SHP77 (cell line): Measurements from ENCODE around the gene CCDC150.
"Not testable (repeated sequence)": the region's sequence is repeated elsewhere in the genome, so short reads cannot be mapped to it uniquely, and the experiment has no call there.

Experiments used
- DNase-seq, 2 experiments: peaks; one replicate each; lab custom pipeline; 2025; lab: John Stamatoyannopoulos, UW

Gene CCDC150

DNA sequence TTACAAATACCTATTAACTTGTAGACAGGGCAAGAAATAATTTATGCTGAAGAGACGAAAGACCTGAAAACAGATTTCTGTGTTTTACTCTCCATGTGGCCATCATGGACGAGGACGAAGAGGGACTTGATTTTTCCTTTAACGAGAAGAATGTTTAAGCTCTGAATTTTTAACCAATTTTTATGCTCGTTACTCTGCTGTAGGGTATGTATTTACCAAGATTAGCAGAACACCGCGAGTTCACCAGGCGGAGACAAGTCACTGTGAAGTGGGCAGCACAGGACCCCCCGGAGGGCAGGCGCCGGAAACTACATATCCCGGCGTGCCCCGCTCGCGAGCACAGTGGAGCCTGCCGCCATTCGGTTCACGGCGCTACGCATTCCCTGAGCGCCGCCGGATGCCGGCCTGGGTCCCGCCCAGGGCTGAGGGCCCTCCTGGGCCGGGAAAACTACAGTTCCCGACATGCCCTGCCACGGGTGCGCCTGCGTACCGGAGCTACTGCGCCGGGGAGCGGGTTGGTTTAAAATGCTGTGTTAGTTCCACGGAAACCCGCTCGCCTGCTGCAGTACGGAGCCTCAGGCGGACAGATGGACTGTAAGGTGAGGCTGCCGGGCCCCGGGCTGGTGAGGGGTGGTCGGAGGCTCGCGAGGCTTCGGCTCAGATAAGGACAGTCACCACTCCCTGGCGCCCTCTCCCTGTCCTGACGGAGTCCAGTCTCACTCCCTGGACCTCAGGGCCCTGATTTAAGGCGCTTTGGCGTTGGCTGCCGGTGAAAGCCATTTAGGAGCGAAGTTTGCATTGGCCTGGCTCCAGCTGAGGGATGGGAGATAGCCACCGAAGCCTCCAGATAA is at the start of gene CCDC150:
TSS of gene CCDC150 (plus strand) at position 536 of the 851 bp plus-strand sequence. CDS start at position 588, 52 bp downstream.
- DNase-seq, result peak; percentile 92 to 96

DNA sequence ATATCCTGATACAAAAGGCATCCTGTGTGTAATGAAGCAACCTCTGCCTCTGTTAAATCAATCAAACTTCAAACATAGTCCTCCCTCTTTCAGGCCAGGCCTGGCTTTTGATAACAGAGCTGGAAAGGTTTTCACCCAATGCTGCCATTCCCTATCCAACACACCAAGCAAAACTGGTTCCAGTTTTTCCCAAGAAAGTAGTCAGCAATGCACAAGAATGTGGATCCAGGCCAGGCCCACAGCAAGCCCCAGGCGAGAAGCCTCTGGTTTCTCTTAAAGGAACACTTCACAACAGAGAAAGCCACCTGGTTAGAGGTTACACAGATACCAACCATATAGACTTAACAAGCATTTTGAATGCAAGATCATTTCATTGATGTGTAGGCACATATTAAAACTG is 49.2 kb upstream of the CCDC150 start:
- no peak for DNase-seq

DNA sequence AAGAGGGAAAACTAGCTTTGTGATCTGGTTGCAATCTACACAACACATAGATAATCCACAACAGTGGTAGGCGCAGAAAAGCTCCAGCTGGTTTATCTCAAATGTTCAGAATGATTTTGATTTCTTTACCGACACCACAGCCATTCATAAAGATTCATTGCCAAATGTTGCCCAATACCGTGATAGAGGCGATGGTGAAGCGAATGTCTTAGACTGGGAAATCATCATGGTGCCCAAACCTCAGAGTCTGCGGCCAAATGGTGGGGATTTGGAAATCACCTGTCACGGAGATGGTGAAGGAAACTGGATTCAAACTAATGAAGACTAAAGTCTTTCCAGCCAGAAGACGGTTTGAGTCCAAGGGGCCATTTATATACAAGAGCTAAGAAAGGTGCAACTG is 48.5 kb upstream of the CCDC150 start:
- no peak for DNase-seq

DNA sequence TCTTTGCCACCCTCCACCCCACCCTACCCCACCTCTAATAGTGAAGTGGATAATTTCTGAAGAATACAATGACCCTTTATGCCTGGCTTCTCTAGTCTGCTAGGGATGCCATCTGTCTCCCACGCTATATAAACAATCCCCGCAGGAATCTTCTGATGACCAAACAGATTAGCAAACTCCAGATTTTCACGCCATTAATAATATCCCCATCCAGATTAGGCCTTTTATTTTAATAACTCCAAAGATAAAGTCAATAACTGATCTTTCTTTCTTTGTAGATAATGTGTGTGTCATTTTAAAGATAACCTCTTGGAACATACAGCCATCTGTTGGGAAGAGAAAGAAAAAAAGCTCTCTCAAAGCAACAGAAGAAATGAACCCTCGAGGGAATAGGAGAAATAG is 47.9 kb upstream of the CCDC150 start:
- DNase-seq, result no peak

DNA sequence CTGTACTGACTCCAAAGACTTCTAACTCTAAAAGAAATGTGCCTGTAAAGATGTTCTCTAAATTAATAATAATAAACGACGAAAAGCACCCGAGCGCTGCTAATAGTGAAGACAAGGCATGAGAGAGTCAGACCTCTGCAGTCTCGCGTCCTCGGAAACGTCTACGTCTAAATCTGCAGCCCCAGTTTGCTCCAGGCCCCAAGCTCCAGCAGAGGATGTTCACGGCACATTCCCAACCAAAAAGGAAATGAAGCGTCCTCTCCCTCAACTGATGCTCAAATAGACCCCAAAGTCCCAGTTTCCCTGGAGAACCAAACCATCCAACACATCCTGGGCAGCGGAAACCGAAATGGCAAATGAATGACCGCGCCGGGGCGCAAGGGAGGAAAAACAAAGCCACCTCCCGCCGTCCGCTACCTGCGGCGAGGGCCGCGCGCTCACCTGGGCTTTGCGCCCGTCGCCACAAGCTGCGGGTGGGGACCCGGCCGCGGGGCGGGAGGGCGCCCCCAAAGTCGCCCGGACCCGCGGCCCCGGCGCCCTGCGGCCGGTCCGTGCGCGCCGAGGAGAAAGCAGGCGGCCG is 47.1 kb upstream of the CCDC150 start:
- DNase-seq, result peak; percentile 40 to 75

DNA sequence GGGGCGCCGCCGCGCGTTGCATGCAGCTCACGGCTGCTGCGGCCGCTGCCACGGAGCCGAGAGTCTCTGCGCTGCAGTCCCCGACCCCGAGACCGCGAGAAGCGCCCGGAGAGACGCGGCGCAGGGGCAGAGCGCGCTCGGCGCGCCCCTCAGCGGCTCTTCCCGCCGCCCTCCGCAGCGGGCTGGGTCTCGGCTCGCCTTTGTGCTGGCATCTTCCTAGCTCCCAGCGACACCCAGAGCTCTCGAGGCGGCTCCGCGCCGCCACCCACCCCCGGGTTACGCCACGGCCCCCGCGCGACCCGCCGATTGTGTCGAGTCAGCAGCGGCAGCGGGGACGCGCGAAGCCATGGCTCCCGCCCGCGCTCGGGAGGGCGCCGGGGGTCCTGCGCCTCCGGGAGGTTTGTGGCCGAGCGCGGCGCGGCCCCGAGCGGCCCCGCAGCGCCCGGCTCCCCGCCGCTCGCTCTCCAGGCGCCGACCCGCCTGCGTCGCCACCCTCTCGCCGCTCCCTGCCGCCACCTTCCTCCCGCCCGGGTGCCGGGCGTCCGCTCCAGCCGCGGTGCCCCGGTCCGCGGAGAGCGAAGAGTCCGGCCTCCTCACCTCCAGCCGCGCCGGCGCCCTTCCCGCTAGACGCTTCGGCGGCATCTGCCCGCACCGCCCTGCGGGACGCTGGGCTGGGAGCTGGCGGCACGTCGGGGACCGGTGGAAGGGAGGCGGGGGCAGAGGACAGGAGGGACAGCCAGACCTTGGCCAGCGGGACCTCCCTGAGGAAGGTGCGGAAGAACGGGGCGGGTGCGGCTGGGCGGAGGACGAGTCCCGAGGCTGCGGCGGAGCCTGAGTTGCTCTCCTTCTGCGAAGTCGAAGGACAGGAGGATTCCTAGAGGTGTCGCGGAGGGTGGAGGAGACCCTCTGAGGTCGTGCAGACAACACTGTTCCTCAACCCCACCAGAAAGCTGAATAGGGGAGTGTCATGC is 46.3 kb upstream of the CCDC150 start, which contains the start of gene HECW2:
TSS of gene HECW2 (minus strand) at position 644 of the 971 bp plus-strand sequence.
- peak; percentile 54 to 75 for DNase-seq

DNA sequence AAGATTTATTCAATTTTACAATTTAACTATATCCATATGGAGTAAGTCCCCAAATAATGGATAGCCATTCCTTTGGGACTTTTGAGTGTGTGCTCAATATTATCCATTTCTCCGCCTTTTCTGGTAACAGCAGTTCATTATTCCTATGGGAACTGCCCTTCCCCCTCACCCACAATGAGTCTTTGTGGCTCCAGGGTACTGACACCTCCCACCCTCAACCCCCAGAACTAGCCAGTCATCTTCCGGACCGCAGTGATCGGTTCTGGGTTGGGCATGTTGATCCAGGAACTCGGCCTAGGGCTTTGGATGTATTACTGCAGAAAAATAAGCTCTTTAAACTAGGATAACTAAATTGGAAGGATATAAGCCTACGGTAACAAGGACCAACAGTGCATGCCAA is 45.4 kb upstream of the CCDC150 start:
- DNase-seq, result no peak

DNA sequence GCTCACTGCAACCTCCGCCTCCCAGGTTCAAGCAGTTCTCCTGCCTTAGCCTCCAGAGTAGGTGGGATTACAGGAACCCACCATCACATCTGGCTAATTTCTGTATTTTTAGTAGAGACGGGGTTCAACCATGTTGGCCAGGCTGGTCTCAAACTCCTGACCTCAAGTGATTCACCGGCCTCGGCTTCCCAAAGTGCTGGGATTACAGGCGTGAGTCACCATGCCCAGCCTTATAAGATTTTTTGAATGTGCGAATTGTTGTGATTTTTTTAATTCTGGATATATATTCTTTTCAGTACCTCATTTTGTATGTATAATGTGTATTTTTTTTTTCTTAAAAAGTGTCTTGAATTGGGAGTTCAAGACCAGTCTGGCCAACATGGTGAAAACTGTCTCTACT is 42.0 kb upstream of the CCDC150 start:
- DNase-seq, result no peak

DNA sequence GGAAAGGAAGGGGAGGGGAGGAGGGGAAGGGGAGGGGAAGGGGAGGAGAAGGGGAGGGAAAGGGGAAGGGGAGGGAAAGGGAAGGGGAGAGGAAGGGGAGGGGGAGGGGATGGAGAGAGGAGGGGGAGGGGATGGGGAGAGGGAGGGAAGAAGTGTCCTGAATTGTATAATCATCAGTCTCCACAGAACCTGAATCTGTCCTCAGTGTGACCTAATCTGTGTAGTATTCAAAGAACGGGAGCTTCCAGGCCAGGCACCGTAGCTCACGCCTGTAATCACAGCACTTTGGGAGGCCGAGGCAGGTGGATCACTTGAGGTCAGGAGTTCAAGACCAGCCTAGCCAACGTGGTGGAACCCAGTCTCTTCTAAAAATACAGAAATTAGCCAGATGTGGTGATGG is 41.1 kb upstream of the CCDC150 start:
- DNase-seq, result no peak

DNA sequence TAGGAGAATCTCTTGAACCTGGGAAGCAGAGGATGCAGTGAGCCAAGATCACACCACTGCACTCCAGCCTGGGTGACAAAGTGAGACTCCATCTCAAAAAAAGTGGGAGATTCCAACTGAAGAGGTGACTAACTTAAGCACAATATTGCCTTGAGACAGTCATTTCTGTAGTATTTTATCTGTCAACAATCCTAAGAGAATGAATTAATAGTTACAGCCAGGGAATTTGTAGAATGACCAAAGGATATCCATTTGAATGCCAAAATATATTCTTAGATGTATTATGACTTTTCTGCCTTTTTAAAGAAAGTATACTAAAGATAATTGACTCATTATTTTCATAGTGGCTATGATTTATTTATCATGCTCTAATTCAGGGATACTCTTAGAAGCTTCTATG is 40.7 kb upstream of the CCDC150 start:
- DNase-seq, result no peak

DNA sequence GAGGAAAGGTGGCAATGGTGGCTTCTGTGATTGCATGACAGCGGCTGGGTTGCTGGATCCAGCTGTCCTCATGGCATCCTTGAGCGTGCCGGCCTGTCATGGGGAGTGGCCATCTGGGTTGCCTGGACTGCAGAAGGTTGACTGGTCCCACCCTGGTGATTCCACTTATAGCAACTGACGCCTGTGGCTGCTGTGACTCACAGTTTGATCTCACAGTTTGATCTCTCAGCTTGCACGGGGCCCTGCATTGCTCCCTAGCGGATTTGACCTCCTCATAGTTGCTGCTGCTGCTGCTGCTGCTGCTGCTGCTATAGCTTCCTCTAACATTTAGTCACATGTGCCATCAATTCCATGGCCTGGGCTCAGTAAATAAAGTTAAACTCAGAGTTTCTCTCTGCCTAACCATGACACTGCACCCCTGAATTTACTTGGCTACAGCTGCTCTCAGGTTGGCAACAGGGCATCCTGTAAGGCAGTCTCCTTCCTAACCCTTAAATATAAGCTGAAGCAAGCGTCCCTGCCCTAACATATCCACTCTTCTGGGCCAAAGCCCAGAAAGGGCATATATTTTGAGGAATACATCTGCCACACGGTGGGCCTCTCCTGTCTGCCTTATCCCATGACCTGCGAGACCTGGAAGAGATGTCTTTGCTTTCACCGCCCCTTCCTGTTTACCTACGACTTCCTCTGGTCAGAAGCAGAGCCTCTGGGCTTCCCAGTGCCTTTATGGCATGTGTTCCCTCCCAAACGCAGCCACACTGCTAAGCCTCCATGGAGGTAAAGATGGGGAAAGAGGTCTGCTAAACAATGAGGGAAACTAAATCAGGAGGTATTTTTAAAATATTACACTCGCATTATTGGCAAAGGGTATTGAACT is 37.8 kb upstream of the CCDC150 start:
- DNase-seq, result peak; percentile 71 to 90

DNA sequence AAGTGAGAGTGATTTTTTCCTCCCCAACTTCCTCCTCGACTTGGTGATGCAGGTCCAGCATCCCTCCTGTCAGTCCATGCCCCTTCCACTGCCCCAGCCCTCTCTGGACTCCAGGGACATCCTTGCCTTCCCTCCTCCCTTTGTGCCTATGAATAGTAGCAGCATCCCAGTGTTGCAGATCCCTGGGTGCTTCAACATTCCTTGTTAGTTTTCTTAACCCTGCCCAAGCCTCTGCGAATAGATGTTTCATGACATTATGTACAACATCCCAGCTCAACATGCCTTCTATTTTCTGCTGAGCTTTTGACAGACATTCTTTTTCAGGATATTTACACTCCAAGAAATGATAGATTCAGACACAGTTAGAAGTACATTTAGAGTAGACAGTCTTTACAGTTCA is 35.3 kb upstream of the CCDC150 start:
- DNase-seq, result no peak

DNA sequence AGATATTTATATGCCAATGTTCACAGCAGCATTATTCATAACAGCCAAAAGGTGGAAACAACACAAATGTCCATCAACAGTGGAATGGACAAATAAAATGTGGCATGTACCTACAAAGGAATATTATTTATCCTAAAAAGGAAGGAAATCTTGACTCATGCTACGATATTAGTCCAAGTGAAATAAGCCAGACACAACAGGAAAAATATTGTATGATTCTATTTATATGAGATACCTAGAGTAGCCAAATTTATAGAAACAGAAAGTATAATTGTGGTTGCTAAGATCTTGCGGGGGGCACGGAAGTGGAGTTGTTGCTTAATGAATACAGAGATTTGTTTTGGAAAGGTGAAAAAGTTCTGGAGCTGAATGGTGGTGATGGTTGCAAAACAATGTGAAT is 33.0 kb upstream of the CCDC150 start:
- DNase-seq, result no peak

DNA sequence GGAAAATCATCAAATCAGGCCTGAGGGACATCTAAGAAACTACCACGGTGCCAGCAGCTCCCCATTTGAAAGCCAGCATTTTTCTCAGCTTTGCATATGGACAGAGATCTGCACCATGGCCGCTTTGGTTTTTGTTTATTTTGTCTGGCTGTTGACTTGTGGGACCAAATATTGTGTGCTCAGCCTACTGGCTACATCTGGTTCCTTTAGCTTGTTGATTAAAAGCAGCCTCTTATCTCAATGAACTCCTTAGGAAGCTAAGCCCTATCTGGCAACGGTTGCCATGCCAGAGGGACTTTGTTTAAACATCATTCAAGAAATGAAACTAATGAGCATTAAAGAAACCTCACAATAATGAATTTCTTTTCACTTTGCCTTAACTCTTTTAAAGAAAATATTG is 32.4 kb upstream of the CCDC150 start:
- DNase-seq, result no peak

DNA sequence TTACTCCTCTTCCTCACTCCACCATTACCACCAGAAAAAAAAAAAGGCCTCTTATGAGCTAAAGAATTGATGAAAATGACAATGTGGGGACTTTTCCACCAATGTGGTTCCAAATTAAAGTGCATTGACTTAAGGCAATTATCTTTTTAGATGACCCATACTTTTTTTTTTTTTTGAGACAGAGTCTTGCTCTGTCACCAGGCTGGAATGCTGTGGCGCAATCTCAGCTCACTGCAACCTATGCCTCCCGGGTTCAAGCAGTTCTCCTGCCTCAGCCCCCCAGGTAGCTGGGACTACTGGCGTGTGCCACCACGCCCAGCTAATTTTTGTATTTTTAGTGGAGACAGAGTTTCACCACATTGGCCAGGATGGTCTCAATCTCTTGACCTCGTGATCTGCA is 31.6 kb upstream of the CCDC150 start:
- not testable (repeated sequence) for DNase-seq

DNA sequence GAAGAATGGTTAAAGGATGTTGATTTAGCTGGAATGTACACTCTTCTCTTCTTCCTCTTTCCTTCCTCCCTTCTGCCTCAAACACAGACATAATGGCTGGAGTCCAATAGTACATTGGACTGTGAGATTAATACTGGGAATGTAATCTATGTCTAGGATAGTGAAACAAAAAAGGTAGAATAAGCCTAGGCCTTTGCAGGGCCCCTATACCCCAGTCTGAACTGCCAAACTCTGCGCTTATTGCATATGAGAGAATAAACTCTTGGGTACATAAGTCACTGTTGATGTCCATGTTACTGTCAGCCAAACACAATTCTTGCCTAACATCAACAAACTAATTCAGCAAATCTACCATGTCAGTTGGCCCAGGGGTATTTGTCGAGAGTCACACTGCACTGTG is 29.7 kb upstream of the CCDC150 start:
- DNase-seq, result no peak

DNA sequence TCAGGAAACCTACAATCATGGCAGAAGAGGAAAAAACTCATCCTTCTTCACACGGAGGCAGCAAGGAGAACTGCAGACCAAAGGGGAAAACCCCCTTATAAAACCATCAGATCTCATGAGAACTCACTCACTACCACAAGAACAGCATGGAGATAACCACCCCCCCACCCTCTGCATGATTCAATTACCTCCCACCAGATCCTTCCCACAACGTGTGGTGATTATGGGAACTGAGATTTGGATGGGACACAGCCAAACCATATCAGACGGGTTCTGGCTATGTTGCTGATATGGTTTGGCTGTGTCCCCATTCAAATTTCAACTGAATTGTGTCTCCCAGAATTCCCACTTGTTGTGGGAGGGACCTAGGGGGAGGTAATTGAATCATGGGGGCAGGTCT is 28.7 kb upstream of the CCDC150 start:
- no peak for DNase-seq

DNA sequence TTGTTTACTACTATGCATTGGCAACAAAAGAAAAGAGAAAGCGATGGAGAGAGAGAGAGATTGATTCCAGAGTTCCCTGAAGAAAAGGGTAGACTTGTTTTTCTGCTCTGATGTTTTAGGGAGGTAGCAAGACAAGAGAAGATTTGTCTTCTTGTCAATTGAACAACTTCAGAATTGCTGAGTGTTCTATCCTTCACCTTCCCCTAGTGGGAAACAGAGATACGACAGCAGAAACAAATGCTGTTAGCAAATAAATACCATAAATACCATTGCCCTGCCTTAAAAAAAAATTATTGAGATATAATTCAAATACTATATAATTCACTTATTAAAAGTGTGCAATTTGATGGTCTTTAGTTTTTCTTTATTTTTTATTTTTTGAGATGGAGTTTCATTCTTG is 26.2 kb upstream of the CCDC150 start:
- DNase-seq, result no peak

DNA sequence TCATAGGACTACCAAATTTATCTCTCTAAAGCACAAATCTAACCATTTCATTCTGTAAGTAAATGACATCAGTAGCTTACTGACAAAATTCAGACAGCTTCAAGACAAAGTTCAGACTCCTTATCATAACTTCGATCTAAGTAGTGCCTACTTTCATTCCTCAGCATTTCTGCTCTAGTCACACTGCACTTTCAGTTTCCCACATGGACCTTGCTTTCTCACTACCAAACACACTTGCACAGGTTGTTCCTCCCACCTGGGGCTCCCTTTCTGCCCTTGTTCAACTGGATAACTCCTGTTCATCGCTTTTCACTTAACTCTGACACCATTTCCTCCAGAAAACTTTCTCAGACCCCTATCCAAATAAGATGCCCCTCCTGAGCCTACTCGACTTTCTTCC is 22.1 kb upstream of the CCDC150 start:
- no peak for DNase-seq

DNA sequence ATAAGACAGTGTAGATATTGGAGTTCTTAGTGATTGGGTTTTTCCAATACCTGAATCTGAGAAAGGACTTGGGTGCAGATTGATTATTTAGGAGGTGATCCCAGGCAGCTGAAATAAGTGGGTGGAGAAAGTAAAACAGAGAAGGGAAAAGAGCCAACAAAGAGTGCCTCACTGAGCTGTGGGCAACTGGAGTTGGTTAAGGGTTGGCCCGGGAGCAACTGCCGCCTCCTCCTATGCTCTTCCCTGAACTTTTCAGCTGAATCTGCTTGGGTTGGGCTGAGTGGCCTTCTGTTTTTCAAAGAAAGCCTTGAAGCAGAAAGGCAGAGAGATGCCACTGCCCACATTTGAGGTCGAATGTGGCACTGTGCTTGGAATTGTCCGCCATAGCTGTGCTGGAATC is 20.9 kb upstream of the CCDC150 start:
- no peak for DNase-seq

DNA sequence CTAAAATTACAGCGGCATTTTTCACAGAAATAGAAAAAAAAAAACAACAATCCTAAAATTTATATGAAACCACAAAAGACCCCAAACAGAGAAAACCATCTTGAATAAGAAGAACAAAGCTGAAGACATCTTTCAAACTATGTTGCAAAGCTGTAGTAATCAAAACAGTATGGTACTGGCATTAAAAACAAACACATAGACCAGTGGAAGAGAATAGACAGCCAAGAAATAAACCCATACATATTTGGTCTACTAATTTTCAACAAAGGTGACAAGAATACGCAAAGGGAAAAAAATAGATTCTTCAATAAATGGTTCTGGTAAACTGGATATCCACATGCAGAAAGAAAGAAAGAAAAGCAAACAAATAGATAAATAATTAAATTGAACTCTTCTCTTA is 9.0 kb upstream of the CCDC150 start:
- DNase-seq, result no peak
